Measurements from ENCODE around the gene NNT. TPM values are rescaled to one million over a fixed set of nuclear protein-coding genes. Genes with fewer than 3 reads are reported as not detected.
"Not testable (repeated sequence)": the region's sequence is repeated elsewhere in the genome, so short reads cannot be mapped to it uniquely, and the experiment has no call there.

NNT gene
- total RNA-seq, 4 donors from 2014 or later: 21.9 to 93.0 (median 48.8) TPM

DNA sequence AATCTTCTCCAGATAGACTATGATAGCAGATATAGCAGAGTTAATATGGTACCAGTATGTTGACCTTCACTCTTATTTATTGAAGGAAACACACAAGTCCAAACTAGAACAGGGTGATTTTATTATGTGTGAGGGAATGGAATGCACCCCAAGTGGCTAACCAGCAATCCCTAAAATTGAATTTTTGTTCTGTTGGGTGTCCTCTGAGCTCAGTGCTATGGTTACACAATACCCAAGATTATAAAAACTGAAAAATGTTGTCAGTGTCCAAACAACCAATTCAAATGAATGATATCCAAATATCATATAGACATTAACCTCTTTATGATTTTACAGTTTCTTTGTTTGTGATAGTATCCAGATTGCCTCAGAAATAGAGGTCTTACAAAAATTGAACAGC is 60.9 kb downstream of the NNT start:
- intact Hi-C loops (cut with DNase I; ENCODE audit: low total_unique reads): no loop called here
- H3K27ac ChIP-seq: no peak overlapping the region
- no peaks in the 10 kb centered on the region for H3K9me3 ChIP-seq
- no peak overlapping the region for H3K4me3 ChIP-seq
- H3K36me3 ChIP-seq: peaks cover 0 to 30% (median 9%) of the 10 kb centered on the region in 4 donors
- TF ChIP-seq POLR2AphosphoS5 (IDR thresholded peaks at IDR 0.05) (no peak), EP300 (IDR thresholded peaks at IDR 0.05; ENCODE audit: low read depth) (no peak), POLR2A (IDR thresholded peaks at IDR 0.05) (no peak)
- TF ChIP-seq, protein P1, sequence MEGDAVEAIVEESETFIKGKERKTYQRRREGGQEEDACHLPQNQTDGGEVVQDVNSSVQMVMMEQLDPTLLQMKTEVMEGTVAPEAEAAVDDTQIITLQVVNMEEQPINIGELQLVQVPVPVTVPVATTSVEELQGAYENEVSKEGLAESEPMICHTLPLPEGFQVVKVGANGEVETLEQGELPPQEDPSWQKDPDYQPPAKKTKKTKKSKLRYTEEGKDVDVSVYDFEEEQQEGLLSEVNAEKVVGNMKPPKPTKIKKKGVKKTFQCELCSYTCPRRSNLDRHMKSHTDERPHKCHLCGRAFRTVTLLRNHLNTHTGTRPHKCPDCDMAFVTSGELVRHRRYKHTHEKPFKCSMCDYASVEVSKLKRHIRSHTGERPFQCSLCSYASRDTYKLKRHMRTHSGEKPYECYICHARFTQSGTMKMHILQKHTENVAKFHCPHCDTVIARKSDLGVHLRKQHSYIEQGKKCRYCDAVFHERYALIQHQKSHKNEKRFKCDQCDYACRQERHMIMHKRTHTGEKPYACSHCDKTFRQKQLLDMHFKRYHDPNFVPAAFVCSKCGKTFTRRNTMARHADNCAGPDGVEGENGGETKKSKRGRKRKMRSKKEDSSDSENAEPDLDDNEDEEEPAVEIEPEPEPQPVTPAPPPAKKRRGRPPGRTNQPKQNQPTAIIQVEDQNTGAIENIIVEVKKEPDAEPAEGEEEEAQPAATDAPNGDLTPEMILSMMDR (IDR thresholded peaks at IDR 0.05): no peak
- in situ Hi-C loops (cut with MboI; ENCODE audit: low pct_ligation_motif_present in 1 of 4, low pct_unique_long_range_greater_than_20kb in 1 of 4, low sequenced_read_pairs in 3 of 4): no loop called here
- peaks cover 0 to 17% (median 5%) of the 10 kb centered on the region in 4 donors for H3K4me1 ChIP-seq
- H3K27me3 ChIP-seq: no peaks in the 10 kb centered on the region
- DNase-seq: no peak

DNA sequence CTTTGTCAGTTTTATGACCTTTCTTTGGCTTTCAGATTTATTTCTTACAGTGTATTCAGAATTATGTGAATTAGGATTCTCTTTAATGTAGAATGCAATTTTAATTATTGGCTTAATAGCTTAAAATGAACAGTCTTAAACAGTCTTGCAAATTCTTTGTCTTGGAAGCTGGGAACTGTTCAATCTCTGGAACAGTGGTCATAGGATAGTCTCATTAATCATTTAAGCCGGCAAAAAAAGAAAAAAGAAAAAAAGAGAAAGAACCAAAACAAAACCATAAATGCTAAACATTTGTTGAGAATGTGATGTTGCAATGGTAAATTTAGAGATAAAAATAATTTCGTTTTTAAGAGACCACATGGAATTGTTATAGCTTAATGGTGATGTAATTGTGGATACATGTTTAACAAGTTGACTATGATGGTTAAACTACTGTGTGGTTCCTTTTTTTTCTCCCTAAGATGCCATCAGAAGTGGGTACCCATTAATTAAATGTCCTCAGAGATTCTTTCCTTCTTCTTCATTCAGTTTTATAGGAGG is 61.6 kb downstream of the NNT start:
- H3K4me1 ChIP-seq: peaks cover 0 to 17% (median 5%) of the 10 kb centered on the region in 4 donors
- 56 to 86% methylated on average over 2 of the region's 2 CpGs for WGBS, 2 donors (ENCODE audit: low coverage in 1 of 2)
- no peak for DNase-seq
- H3K36me3 ChIP-seq: peaks cover 0 to 23% (median 7%) of the 10 kb centered on the region in 4 donors
- no peak overlapping the region for H3K27ac ChIP-seq
- TF ChIP-seq POLR2A (IDR thresholded peaks at IDR 0.05) (no peak), EP300 (IDR thresholded peaks at IDR 0.05; ENCODE audit: low read depth) (no peak), POLR2AphosphoS5 (IDR thresholded peaks at IDR 0.05) (no peak)
- TF ChIP-seq, protein P1 (IDR thresholded peaks at IDR 0.05): no peak
- in situ Hi-C loops (cut with MboI; ENCODE audit: low pct_ligation_motif_present in 1 of 4, low pct_unique_long_range_greater_than_20kb in 1 of 4, low sequenced_read_pairs in 3 of 4) (no loop called here), intact Hi-C loops (cut with DNase I; ENCODE audit: low total_unique reads) (no loop called here)
- H3K9me3 ChIP-seq: no peaks in the 10 kb centered on the region
- no peak overlapping the region for H3K4me3 ChIP-seq
- H3K27me3 ChIP-seq: no peaks in the 10 kb centered on the region

DNA sequence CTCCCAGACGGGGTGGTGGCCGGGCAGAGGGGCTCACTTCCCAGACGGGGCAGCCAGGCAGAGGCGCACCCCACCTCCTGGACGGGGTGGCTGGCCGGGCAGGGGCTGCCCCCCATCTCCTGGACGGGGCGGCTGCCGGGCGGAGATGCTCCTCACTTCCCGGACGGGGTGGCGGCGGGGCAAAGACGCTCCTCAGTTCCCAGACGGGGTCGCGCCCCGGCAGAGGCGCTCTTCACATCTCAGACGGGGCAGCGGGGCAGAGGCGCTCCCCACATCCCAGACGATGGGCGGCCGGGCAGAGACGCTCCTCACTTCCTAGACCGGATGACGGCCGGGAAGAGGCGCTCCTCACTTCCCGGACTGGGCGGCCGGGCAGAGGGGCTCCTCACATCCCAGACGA is 62.8 kb downstream of the NNT start:
- in situ Hi-C loops (cut with MboI; ENCODE audit: low pct_ligation_motif_present in 1 of 4, low pct_unique_long_range_greater_than_20kb in 1 of 4, low sequenced_read_pairs in 3 of 4); H3K27me3 ChIP-seq; H3K4me3 ChIP-seq; DNase-seq; intact Hi-C loops (cut with DNase I; ENCODE audit: low total_unique reads); H3K27ac ChIP-seq; H3K9me3 ChIP-seq: not testable (repeated sequence)
- WGBS, 2 donors (ENCODE audit: low coverage in 1 of 2): 94% methylated on average over 35 of the region's 35 CpGs; no CpG with 5 or more reads in 1 of the 2 donors
- H3K4me1 ChIP-seq: peaks cover 0 to 17% (median 5%) of the 10 kb centered on the region in 4 donors
- peaks cover 0 to 15% (median 1%) of the 10 kb centered on the region in 4 donors for H3K36me3 ChIP-seq

DNA sequence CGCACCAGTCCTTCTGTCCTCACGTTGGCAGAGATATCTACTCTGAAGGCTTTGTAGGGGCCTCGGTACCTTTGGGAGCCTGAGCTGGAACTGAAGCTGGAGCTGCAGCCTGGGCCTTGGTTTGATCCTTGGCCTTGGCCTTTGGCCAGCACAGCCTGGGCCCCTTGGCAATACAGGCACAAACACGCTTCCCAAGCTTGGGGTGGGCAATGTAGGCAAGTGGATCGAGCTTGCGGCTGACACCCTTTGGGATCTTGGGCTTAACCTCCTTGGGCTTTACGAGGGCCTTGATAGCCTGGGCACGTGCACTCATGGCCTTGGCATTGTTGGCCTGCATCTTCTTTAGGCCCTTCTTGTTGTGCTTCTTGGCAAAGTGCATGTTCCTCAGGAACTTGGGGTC is 63.7 kb downstream of the NNT start:
- intact Hi-C loops (cut with DNase I; ENCODE audit: low total_unique reads); DNase-seq; H3K27me3 ChIP-seq; H3K27ac ChIP-seq; H3K9me3 ChIP-seq; in situ Hi-C loops (cut with MboI; ENCODE audit: low pct_ligation_motif_present in 1 of 4, low pct_unique_long_range_greater_than_20kb in 1 of 4, low sequenced_read_pairs in 3 of 4); H3K4me3 ChIP-seq: not testable (repeated sequence)
- Histone ChIP-seq H3K36me3 (peaks cover 0 to 15% (median 0%) of the 10 kb centered on the region in 4 donors), H3K4me1 (peaks cover 0 to 17% (median 5%) of the 10 kb centered on the region in 4 donors)
- WGBS, 2 donors (ENCODE audit: low coverage in 1 of 2): 100% methylated on average over 5 of the region's 8 CpGs; no CpG with 5 or more reads in 1 of the 2 donors

DNA sequence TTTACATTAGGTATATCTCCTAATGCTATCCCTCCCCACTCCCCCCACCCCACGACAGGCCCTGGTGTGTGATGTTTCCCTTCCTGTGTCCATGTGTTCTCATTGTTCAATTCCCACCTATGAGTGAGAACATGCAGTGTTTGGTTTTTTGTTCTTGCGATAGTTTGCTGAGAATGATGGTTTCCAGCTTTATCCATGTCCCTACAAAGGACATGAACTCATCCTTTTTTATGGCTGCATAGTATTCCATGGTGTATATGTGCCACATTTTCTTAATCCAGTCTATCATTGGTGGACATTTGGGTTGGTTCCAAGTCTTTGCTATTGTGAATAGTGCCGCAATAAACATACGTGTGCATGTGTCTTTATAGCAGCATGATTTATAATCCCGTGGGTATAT is 64.4 kb downstream of the NNT start:
- DNase-seq; intact Hi-C loops (cut with DNase I; ENCODE audit: low total_unique reads); in situ Hi-C loops (cut with MboI; ENCODE audit: low pct_ligation_motif_present in 1 of 4, low pct_unique_long_range_greater_than_20kb in 1 of 4, low sequenced_read_pairs in 3 of 4); H3K36me3 ChIP-seq; H3K9me3 ChIP-seq; H3K27me3 ChIP-seq; H3K4me3 ChIP-seq; H3K27ac ChIP-seq: not testable (repeated sequence)
- H3K4me1 ChIP-seq: peaks cover 0 to 17% (median 5%) of the 10 kb centered on the region in 4 donors
- WGBS, 2 donors (ENCODE audit: low coverage in 1 of 2): 83 to 93% methylated on average over 1 to 4 of the region's 5 CpGs

DNA sequence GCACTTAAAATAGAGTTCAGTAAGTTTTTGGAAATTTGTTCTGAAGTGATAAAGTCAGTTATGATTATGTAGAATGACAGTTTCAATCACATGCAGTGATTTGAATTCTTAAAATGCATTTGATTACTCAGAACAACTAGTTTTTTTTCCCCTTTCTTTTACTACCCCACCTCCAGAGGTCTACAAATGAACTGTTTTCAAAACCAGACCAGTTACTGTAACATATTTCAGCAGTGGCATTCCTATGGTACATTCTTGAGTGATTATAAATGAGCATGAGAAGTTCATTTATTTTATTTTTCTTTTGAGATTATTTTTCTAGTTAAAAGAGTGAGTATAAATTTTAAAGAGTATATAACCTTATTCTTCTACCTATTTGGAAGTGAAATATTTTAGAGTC is 71.6 kb downstream of the NNT start:
- DNase-seq: no peak
- Histone ChIP-seq H3K36me3 (peaks cover 0 to 9% (median 2%) of the 10 kb centered on the region in 4 donors), H3K9me3 (no peaks in the 10 kb centered on the region), H3K4me3 (no peak overlapping the region), H3K27ac (no peak overlapping the region), H3K4me1 (no peaks in the 10 kb centered on the region), H3K27me3 (no peaks in the 10 kb centered on the region)
- in situ Hi-C loops (cut with MboI; ENCODE audit: low pct_ligation_motif_present in 1 of 4, low pct_unique_long_range_greater_than_20kb in 1 of 4, low sequenced_read_pairs in 3 of 4) (no loop called here), intact Hi-C loops (cut with DNase I; ENCODE audit: low total_unique reads) (no loop called here)
- TF ChIP-seq POLR2AphosphoS5 (IDR thresholded peaks at IDR 0.05) (no peak), EP300 (IDR thresholded peaks at IDR 0.05; ENCODE audit: low read depth) (no peak), POLR2A (IDR thresholded peaks at IDR 0.05) (no peak)
- TF ChIP-seq, protein P1 (IDR thresholded peaks at IDR 0.05): no peak
